HCT116 (cell line): ENCODE data around the gene COL23A1. TPM values are rescaled to one million over a fixed set of nuclear protein-coding genes. Genes with fewer than 3 reads are reported as not detected.

Experiments
- ATAC-seq: fragments of 200-7000 bp; cut with Tn5 transposase; 2 replicates; pipeline ENCODE4 v1.9.1; 2020; ENCODE audit warnings: mild to moderate bottlenecking, moderate library complexity
- BruUV-seq: library from RNA; stranded (reverse); fragments of 400-500 nt; replicated peaks from 2 replicates; lab custom pipeline; 2021; lab: Mats Ljungman, UMichigan
- CTCF ChIA-PET: fragments of 300-600 bp; sonication (Branson Sonifier 250); formaldehyde crosslinking; loops from one replicate; lab custom pipeline; 2021; ENCODE audit warnings: antibody characterized with exemption; lab: Charles Lee
- POLR2A ChIA-PET: fragments of 300-600, 350-600 bp; sonication (Branson Sonifier 250); formaldehyde crosslinking; loops from one replicate; lab custom pipeline; 2021; ENCODE audit warnings: antibody characterized with exemption; lab: Charles Lee
- RAD21 ChIA-PET, 2 experiments: fragments of 300-600 bp; sonication (Branson Sonifier 250); formaldehyde crosslinking; loops; one replicate each; lab custom pipeline; 2023; ENCODE audit warnings: low total read pairs in 2 of 2; ENCODE audit not compliant: uncharacterized antibody in 2 of 2, unreplicated experiment in 2 of 2, low non-redundant PET in 1 of 2; lab: Charles Lee
- DNase-seq: peaks from one replicate; pipeline ENCODE4 v3.0.0-alpha.2; 2010; ENCODE audit warnings: low read depth, low spot score
- H2AFZ ChIP-seq: fragments of 200-600 bp; shearing (Covaris generic), sonication (generic); 2 replicates; pipeline ENCODE4 v1.6.1; 2017; ENCODE audit warnings: low read depth, mixed run types, mixed read lengths, antibody characterized with exemption, low read length; ENCODE audit not compliant: poor library complexity, severe bottlenecking
- H3K27ac ChIP-seq: 2 replicates; pipeline ENCODE4 v1.5.1; 2012; ENCODE audit warnings: low read depth, low read length
- H3K27me3 ChIP-seq: fragments of 200-600 bp; sonication (generic); 2 replicates; pipeline ENCODE4 v1.6.1; 2016; ENCODE audit warnings: mixed run types, low read length, mixed read lengths; ENCODE audit not compliant: insufficient read depth
- H3K36me3 ChIP-seq, 2 experiments: fragments of 200-500 bp in 1 of 2; fragments of 200-600 bp in 1 of 2; sonication (Bioruptor generic) in 1 of 2; sonication (generic) in 1 of 2; 2 replicates each; pipeline versions ENCODE4 v1.5.1 to v1.6.1; 2014 to 2016; ENCODE audit warnings: low read length in 2 of 2, inconsistent platforms in 1 of 2, mixed read lengths in 1 of 2, mixed run types in 1 of 2; ENCODE audit not compliant: insufficient read depth in 2 of 2, control insufficient read depth in 1 of 2
- H3K4me1 ChIP-seq, 2 experiments: fragments of 200-600 bp in 1 of 2; sonication (generic) in 1 of 2; 2 replicates each; pipeline versions ENCODE4 v1.5.1 to v1.6.1; 2012 to 2017; ENCODE audit warnings: low read length in 2 of 2, inconsistent platforms in 1 of 2, mild to moderate bottlenecking in 1 of 2, mixed read lengths in 1 of 2, mixed run types in 1 of 2, moderate library complexity in 1 of 2; ENCODE audit not compliant: insufficient read depth in 2 of 2, control insufficient read depth in 1 of 2
- H3K4me2 ChIP-seq: fragments of 200-600 bp; sonication (generic); 2 replicates; pipeline ENCODE4 v1.6.1; 2017; ENCODE audit warnings: mixed run types, low read length, mixed read lengths
- H3K4me3 ChIP-seq, 2 experiments: fragments of 200-600 bp in 1 of 2; sonication (generic) in 1 of 2; replicated peaks in 1 of 2; 2 replicates each; pipeline ENCODE4 v1.5.1; 2011 to 2016; ENCODE audit warnings: low read length in 2 of 2, control low read depth in 1 of 2, low read depth in 1 of 2, mild to moderate bottlenecking in 1 of 2, mixed read lengths in 1 of 2, mixed run types in 1 of 2
- H3K79me2 ChIP-seq: fragments of 200-600 bp; sonication (generic); 2 replicates; pipeline ENCODE4 v1.6.1; 2017; ENCODE audit warnings: mild to moderate bottlenecking, mixed run types, low read length, moderate library complexity, mixed read lengths; ENCODE audit not compliant: insufficient read depth
- H3K9ac ChIP-seq: fragments of 200-600 bp; sonication (generic); 2 replicates; pipeline ENCODE4 v1.6.1; 2016; ENCODE audit warnings: low read length, mixed read lengths
- H3K9me2 ChIP-seq: fragments of 200-600 bp; sonication (generic), shearing (Covaris generic); 2 replicates; pipeline ENCODE4 v1.6.1; 2017; ENCODE audit warnings: mixed run types, mild to moderate bottlenecking, moderate library complexity; ENCODE audit not compliant: insufficient read depth
- H3K9me3 ChIP-seq, 2 experiments: fragments of 200-500 bp in 1 of 2; fragments of 200-600 bp in 1 of 2; sonication (Bioruptor generic) in 1 of 2; sonication (generic) in 1 of 2; 2 replicates each; pipeline ENCODE4 v1.6.1; 2014 to 2017; ENCODE audit warnings: low read length in 2 of 2, mixed read lengths in 2 of 2, inconsistent platforms in 1 of 2, low read depth in 1 of 2, mild to moderate bottlenecking in 1 of 2, mixed run types in 1 of 2, moderate library complexity in 1 of 2; ENCODE audit not compliant: control insufficient read depth in 1 of 2, insufficient read depth in 1 of 2
- H4K20me1 ChIP-seq: fragments of 200-600 bp; sonication (generic), shearing (Covaris generic); 2 replicates; pipeline ENCODE4 v1.6.1; 2017; ENCODE audit warnings: mixed run types, mild to moderate bottlenecking, moderate library complexity; ENCODE audit not compliant: insufficient read depth
- ATF3 ChIP-seq: IDR thresholded peaks from 2 replicates; pipeline ENCODE4 v1.6.1; 2012
- CEBPB ChIP-seq: IDR thresholded peaks from 2 replicates; pipeline ENCODE4 v1.6.1; 2012; ENCODE audit warnings: low read depth
- JUND ChIP-seq: IDR thresholded peaks from 2 replicates; pipeline ENCODE4 v1.6.1; 2012
- RAD21 ChIP-seq: IDR thresholded peaks from 2 replicates; pipeline ENCODE4 v1.6.1; 2012; ENCODE audit warnings: low read depth, mild to moderate bottlenecking
- SRF ChIP-seq: IDR thresholded peaks from 2 replicates; pipeline ENCODE4 v1.6.1; 2012; ENCODE audit warnings: low read depth
- ZNF274 ChIP-seq: fragments of 200-500 bp; sonication (Bioruptor generic); IDR thresholded peaks from 2 replicates; pipeline ENCODE4 v1.6.1; 2014; ENCODE audit warnings: mild to moderate bottlenecking, low read depth, low read length, inconsistent platforms
- intact Hi-C: fragments of 100-400 bp; cut with micrococcal nuclease; formaldehyde crosslinking; loops from 2 replicates; pipeline ENCODE4 v1.10.0; 2022
- total RNA-seq: library from RNA; stranded (reverse); gene quantifications from one replicate; pipeline ENCODE4 v1.2.1, GENCODE V29; 2021; ENCODE audit not compliant: unreplicated experiment
- TF ChIP-seq, protein P1 (sequence below): IDR thresholded peaks from 2 replicates; pipeline ENCODE4 v1.6.1; 2012
- TF ChIP-seq, protein P2 (sequence below), 3 experiments: fragments of 200-600 bp in 1 of 3; sonication (generic) in 1 of 3; IDR thresholded peaks in 2 of 3; conservative IDR thresholded peaks in 1 of 3; 2 replicates each; pipeline ENCODE4 v1.5.1; 2012 to 2017; ENCODE audit warnings: low read depth in 2 of 3, low read length in 2 of 3, antibody characterized with exemption in 1 of 3, borderline replicate concordance in 1 of 3, control low read depth in 1 of 3, mild to moderate bottlenecking in 1 of 3, mixed read lengths in 1 of 3, mixed run types in 1 of 3, moderate library complexity in 1 of 3; ENCODE audit not compliant: insufficient read depth in 1 of 3

Gene COL23A1
- total RNA-seq, 1 experiment from 2014 or later = not detected

DNA sequence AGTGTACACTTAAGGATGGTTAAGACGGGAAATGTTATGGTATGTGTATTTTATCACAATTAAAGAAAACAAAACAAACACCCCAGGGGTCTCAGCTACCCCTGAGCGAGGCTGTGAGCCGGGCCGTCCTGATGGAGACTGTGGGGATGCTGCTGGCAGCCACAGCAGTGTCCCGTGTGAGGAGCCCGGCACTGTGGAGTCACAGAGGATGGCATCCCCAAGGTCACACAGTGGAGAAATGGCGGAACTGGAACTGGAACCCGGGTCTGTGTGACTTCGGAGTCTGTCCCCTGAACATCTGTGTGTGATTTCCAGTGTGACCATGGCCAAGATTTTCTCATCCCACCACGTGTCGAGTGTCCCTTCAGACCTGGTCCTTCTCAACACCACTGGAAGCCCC is 276.9 kb downstream of the COL23A1 start:
- no peak overlapping the region for H3K4me2 ChIP-seq
- no peaks in the 10 kb centered on the region for H3K36me3 ChIP-seq
- peaks cover 5% of the 10 kb centered on the region; the same call in 1 of the 2 replicates for H3K27me3 ChIP-seq
- H3K9me2 ChIP-seq = no peaks in the 10 kb centered on the region
- H2AFZ ChIP-seq = no peak overlapping the region
- no peaks in the 10 kb centered on the region for H4K20me1 ChIP-seq
- no peak overlapping the region for H3K9ac ChIP-seq
- H3K9me3 ChIP-seq = no peaks in the 10 kb centered on the region
- ATAC-seq = no peak
- ChIA-PET CTCF (no interaction called here), POLR2A (no interaction called here), RAD21 (no interaction called here)
- H3K4me3 ChIP-seq = no peak overlapping the region
- DNase-seq = no peak
- TF ChIP-seq, protein P1, sequence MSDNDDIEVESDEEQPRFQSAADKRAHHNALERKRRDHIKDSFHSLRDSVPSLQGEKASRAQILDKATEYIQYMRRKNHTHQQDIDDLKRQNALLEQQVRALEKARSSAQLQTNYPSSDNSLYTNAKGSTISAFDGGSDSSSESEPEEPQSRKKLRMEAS = no peak
- TF ChIP-seq, protein P2, sequence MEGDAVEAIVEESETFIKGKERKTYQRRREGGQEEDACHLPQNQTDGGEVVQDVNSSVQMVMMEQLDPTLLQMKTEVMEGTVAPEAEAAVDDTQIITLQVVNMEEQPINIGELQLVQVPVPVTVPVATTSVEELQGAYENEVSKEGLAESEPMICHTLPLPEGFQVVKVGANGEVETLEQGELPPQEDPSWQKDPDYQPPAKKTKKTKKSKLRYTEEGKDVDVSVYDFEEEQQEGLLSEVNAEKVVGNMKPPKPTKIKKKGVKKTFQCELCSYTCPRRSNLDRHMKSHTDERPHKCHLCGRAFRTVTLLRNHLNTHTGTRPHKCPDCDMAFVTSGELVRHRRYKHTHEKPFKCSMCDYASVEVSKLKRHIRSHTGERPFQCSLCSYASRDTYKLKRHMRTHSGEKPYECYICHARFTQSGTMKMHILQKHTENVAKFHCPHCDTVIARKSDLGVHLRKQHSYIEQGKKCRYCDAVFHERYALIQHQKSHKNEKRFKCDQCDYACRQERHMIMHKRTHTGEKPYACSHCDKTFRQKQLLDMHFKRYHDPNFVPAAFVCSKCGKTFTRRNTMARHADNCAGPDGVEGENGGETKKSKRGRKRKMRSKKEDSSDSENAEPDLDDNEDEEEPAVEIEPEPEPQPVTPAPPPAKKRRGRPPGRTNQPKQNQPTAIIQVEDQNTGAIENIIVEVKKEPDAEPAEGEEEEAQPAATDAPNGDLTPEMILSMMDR (IDR thresholded peaks at IDR 0.05 in 2 of 3, conservative IDR thresholded peaks at IDR 0.05 in 1 of 3; ENCODE audit: borderline replicate concordance in 1 of 3, insufficient read depth in 1 of 3, low read depth in 2 of 3, low read length in 2 of 3) = no peak
- no peak for TF ChIP-seq RAD21
- H3K79me2 ChIP-seq = no peaks in the 10 kb centered on the region
- intact Hi-C loops = no loop called here
- H3K4me1 ChIP-seq = no peaks in the 10 kb centered on the region
- no peak overlapping the region for H3K27ac ChIP-seq
- no TSS peak for BruUV-seq

DNA sequence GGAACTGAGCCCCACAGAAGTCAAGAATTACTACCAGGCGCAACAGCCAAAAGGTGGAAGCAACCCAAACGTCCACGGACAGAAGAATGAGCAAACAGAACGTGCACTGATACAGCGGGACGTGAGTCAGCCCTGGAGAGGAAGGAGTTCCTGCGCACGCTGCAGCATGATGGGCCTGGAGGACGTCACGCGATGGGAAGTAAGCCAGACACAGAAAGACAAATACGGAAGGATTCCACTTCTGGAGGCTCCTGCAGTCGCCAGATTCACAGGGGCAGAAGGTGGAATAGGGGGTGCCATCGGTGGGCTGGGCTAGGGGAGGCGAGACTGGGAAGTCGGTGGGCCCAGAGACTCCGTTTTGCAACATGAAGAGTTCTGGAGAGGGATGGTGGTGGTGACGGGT is 277.3 kb downstream of the COL23A1 start:
- H3K9me2 ChIP-seq = no peaks in the 10 kb centered on the region
- no peak overlapping the region for H3K27ac ChIP-seq
- no peak for ATAC-seq
- ChIA-PET CTCF (no interaction called here), RAD21 (no interaction called here), POLR2A (no interaction called here)
- peaks cover 5% of the 10 kb centered on the region; the same call in 1 of the 2 replicates for H3K27me3 ChIP-seq
- no peak overlapping the region for H3K4me2 ChIP-seq
- no peaks in the 10 kb centered on the region for H3K36me3 ChIP-seq
- H3K4me1 ChIP-seq = no peaks in the 10 kb centered on the region
- TF ChIP-seq ATF3 (no peak), RAD21 (no peak), ZNF274 (no peak), JUND (no peak), CEBPB (no peak), SRF (no peak)
- TF ChIP-seq, protein P2 (IDR thresholded peaks at IDR 0.05 in 2 of 3, conservative IDR thresholded peaks at IDR 0.05 in 1 of 3; ENCODE audit: borderline replicate concordance in 1 of 3, insufficient read depth in 1 of 3, low read depth in 2 of 3, low read length in 2 of 3) = no peak
- no peak overlapping the region for H2AFZ ChIP-seq
- no peaks in the 10 kb centered on the region for H3K79me2 ChIP-seq
- DNase-seq = no peak
- no peak overlapping the region for H3K4me3 ChIP-seq
- no peaks in the 10 kb centered on the region for H4K20me1 ChIP-seq
- no peaks in the 10 kb centered on the region for H3K9me3 ChIP-seq
- intact Hi-C loops = no loop called here
- H3K9ac ChIP-seq = no peak overlapping the region
- BruUV-seq = no TSS peak
